Measurements from ENCODE around the gene USP17L25.
"Not testable (repeated sequence)": the region's sequence is repeated elsewhere in the genome, so short reads cannot be mapped to it uniquely, and the experiment has no call there.

USP17L25 gene

GRCh38 chr4:9379881-9380280, 50.2 kb downstream of the USP17L25 start:
- DNase-seq; H3K9me3 ChIP-seq (ENCODE audit: control insufficient read depth, low read length); H3K27me3 ChIP-seq (replicated peaks; ENCODE audit: control insufficient read depth, insufficient read depth, low read length, poor library complexity, severe bottlenecking); H3K36me3 ChIP-seq (ENCODE audit: control insufficient read depth, insufficient read depth, low read length); H3K4me3 ChIP-seq (ENCODE audit: insufficient read depth, low read depth, low read length, poor library complexity, severe bottlenecking); H3K27ac ChIP-seq (ENCODE audit: insufficient read depth, low read length, poor library complexity, severe bottlenecking); H3K4me1 ChIP-seq (ENCODE audit: control insufficient read depth, insufficient read depth, low read length, poor library complexity, severe bottlenecking): not testable (repeated sequence)

Data from effector memory CD4-positive, alpha-beta T cell (primary cell).